Erythroblast (primary cell): ENCODE measurements around the gene OR52B2.

Source experiments
- GATA1 ChIP-seq: IDR thresholded peaks from 2 replicates; pipeline ENCODE4 v1.6.1; 2011; ENCODE audit warnings: low read depth, mild to moderate bottlenecking, control low read depth, low read length, moderate library complexity
- POLR2A ChIP-seq: IDR thresholded peaks from 2 replicates; pipeline ENCODE4 v1.6.1; 2011; ENCODE audit warnings: mild to moderate bottlenecking, low read length

DNA sequence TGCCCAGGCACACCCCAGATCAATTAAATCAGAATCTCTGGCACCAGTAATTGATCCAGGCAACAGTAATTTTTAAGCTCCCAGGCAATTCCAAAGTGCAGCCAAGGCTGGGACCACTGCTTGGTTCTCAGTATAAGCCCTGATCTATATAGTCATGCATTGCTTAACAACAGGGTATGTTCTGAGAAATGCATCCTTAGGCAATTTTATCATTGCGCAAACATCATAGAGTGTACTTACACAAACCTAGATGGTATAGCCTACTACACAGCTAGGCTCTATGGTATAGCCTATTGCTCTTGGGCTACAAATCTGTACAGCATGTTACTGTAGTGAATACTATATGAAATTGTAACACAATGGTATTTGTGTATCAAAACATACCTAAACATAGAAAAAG, 34.6 kb upstream of the OR52B2 start:
- no peak for TF ChIP-seq POLR2A
- TF ChIP-seq GATA1, result no peak
